ENCODE results near the gene KLRC4. TPM values are rescaled to one million over a fixed set of nuclear protein-coding genes. Genes with fewer than 3 reads are reported as not detected.

Gene KLRC4, protein sequence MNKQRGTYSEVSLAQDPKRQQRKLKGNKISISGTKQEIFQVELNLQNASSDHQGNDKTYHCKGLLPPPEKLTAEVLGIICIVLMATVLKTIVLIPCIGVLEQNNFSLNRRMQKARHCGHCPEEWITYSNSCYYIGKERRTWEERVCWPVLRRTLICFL
- not detected for total RNA-seq
- under 1 TPM in 1 of 3 donors, not detected in 2; 0.23 TPM for polyA plus RNA-seq
- long read RNA-seq, donor 1, result 0 reads
- long read RNA-seq, donor 2, result 0 reads

DNA sequence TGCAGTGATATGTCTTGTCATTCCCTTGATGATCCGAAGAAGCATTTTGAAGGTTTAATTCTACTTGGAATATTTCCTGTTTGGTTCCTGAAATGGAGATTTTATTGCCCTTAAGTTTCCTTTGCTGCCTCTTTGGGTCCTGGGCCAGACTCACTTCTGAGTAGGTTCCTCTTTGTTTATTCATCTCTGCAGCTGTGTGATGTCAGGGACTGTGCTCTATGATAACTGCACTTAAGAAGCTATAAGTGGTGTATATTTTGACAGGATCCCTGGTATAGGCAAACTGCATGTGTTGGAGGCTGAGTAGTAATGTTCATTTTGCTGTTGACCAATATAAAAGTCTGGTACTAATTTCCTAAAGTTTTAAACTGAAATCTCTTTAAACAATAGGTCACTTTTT, at the start of gene KLRC4:
KLRC4 (minus strand) TSS at position 366 of the 400 bp plus-strand sequence; CDS start at position 184, 182 bp downstream.
- 0 to 70% (median 59%) methylated on average over 1 of the region's 1 CpG for WGBS, 3 donors
- ATAC-seq (no peak), DNase-seq (no peak)
- Histone ChIP-seq H3K27me3 (ENCODE audit: insufficient read depth in 3 of 3, low read length in 2 of 3) (no peaks in the 10 kb centered on the region), H3K27ac (no peak within 1 kb of the TSS), H3K9me3 (peaks cover 11% of the 10 kb centered on the region), H3K36me3 (ENCODE audit: insufficient read depth in 1 of 2, low read depth in 1 of 2) (no peaks in the 10 kb centered on the region), H3K4me3 (no peak within 1 kb of the TSS), H3K4me1 (no peaks in the 10 kb centered on the region)
- TF ChIP-seq, protein P1, sequence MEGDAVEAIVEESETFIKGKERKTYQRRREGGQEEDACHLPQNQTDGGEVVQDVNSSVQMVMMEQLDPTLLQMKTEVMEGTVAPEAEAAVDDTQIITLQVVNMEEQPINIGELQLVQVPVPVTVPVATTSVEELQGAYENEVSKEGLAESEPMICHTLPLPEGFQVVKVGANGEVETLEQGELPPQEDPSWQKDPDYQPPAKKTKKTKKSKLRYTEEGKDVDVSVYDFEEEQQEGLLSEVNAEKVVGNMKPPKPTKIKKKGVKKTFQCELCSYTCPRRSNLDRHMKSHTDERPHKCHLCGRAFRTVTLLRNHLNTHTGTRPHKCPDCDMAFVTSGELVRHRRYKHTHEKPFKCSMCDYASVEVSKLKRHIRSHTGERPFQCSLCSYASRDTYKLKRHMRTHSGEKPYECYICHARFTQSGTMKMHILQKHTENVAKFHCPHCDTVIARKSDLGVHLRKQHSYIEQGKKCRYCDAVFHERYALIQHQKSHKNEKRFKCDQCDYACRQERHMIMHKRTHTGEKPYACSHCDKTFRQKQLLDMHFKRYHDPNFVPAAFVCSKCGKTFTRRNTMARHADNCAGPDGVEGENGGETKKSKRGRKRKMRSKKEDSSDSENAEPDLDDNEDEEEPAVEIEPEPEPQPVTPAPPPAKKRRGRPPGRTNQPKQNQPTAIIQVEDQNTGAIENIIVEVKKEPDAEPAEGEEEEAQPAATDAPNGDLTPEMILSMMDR (IDR thresholded peaks at IDR 0.05), result no peak
- intact Hi-C loops (cut with DNase I), result no loop called here

DNA sequence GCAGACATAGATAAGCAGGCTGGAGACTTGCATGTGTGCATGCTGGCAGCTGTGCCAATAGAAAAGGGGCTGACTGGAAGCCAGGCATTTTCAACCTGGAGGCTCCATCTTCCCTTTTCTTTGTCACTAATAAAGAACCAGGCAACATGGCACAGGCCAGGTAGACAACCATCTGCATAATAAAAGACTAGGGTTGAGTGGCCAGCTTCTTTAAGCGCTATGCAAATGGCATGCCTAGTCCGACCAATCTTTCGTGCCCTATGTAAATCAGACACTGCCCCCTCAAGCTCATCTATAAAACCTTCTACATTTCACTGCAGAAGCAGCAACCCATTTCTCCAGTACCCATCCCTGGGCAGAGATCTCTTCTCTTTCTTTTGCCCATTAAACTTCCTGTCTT, 48.2 kb upstream of the KLRC4 start:
- Histone ChIP-seq H3K4me1 (no peaks in the 10 kb centered on the region), H3K27me3 (ENCODE audit: insufficient read depth in 3 of 3, low read length in 2 of 3) (no peaks in the 10 kb centered on the region), H3K36me3 (ENCODE audit: insufficient read depth in 1 of 2, low read depth in 1 of 2) (no peaks in the 10 kb centered on the region), H3K27ac (no peak overlapping the region), H3K4me3 (no peak overlapping the region), H3K9me3 (peaks cover 15% of the 10 kb centered on the region)
- TF ChIP-seq, protein P1 (IDR thresholded peaks at IDR 0.05), result no peak
- WGBS, 3 donors, result 89 to 93% (median 90%) methylated on average over 3 of the region's 3 CpGs
- intact Hi-C loops (cut with DNase I), result no loop called here
- DNase-seq, result no peak
- ATAC-seq, result no peak

DNA sequence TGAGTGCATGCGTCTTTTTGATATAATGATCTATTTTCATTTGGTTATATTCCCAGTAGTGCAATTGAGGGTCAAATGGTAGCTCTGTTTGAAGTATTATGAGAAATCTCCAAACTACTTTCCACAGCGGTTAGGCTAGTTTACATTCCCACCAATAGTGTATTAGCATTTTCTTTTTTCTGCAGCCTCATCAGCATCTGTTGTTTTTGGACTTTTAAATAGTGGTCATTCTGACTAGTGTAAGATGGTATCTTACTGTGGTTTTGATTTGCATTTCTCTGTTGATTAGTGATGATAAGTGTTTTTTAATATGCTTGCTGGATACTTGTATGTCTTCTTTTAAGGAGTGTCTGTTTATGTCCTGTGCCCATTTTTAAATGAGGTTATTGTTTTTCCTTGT, 47.3 kb upstream of the KLRC4 start:
- no peak overlapping the region for H3K27ac ChIP-seq
- intact Hi-C loops (cut with DNase I), result no loop called here
- DNase-seq, result no peak
- H3K4me1 ChIP-seq, result no peaks in the 10 kb centered on the region
- TF ChIP-seq, protein P1 (IDR thresholded peaks at IDR 0.05), result no peak
- peaks cover 15% of the 10 kb centered on the region for H3K9me3 ChIP-seq
- H3K27me3 ChIP-seq (ENCODE audit: insufficient read depth in 3 of 3, low read length in 2 of 3), result no peaks in the 10 kb centered on the region
- ATAC-seq, result no peak
- no peak overlapping the region for H3K4me3 ChIP-seq
- 83 to 90% (median 88%) methylated on average over 2 of the region's 2 CpGs for WGBS, 3 donors
- H3K36me3 ChIP-seq (ENCODE audit: insufficient read depth in 1 of 2, low read depth in 1 of 2), result no peaks in the 10 kb centered on the region

DNA sequence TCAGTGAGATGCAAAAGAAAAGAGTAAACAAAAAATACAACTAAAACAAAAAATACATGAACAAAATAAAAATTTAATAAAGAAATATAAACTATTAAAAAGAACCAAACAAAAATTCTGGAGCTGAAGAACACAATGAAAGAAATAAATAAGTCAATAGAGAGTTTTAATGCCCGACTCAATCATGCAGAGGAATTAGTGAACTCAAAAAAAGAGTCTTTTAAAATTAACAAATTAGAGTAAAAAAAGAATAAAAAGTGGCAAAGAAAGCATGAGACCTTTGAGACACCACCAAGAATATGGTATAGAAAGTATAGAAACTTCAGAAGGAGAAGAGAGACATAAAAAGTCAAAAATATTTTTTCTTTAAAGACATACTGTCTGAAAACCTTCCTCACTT, 46.2 kb upstream of the KLRC4 start:
- intact Hi-C loops (cut with DNase I), result no loop called here
- 80 to 92% (median 86%) methylated on average over 1 of the region's 1 CpG for WGBS, 3 donors
- no peak for DNase-seq
- ATAC-seq, result no peak
- Histone ChIP-seq H3K27ac (no peak overlapping the region), H3K4me1 (no peaks in the 10 kb centered on the region), H3K4me3 (no peak overlapping the region), H3K27me3 (ENCODE audit: insufficient read depth in 3 of 3, low read length in 2 of 3) (no peaks in the 10 kb centered on the region), H3K36me3 (ENCODE audit: insufficient read depth in 1 of 2, low read depth in 1 of 2) (no peaks in the 10 kb centered on the region), H3K9me3 (peaks cover 15% of the 10 kb centered on the region)
- TF ChIP-seq, protein P1 (IDR thresholded peaks at IDR 0.05), result no peak

DNA sequence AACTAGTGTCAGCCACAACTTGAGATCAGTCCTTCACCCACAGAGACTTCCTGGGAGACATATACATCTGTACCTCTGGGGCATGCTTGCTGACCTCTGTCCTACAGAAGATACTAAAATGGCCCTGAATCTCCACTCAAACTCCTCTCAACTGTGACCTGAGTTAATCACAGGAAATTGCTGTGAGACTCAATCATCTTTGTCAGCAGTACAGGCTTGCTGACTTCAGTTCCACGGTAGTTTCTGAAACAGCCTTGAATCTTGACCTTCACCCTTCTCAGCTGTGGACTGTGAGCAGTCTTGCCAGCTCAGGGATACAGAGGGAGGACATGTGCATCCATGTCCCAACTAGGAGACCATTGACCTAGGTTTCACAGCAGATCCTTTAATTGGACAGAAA, 45.0 kb upstream of the KLRC4 start:
- Histone ChIP-seq H3K27me3 (ENCODE audit: insufficient read depth in 3 of 3, low read length in 2 of 3) (no peaks in the 10 kb centered on the region), H3K27ac (no peak overlapping the region), H3K4me3 (no peak overlapping the region), H3K36me3 (ENCODE audit: insufficient read depth in 1 of 2, low read depth in 1 of 2) (no peaks in the 10 kb centered on the region), H3K9me3 (peaks cover 15% of the 10 kb centered on the region), H3K4me1 (no peaks in the 10 kb centered on the region)
- TF ChIP-seq, protein P1 (IDR thresholded peaks at IDR 0.05), result no peak
- DNase-seq, result no peak
- intact Hi-C loops (cut with DNase I), result no loop called here
- WGBS, 3 donors, result 48 to 60% (median 59%) methylated on average over 1 of the region's 1 CpG
- no peak for ATAC-seq
